HuH-7.5 (cell line): ENCODE data around the gene PDZK1IP1.

Experiments used
- DNase-seq: peaks from one replicate; pipeline ENCODE4 v3.0.0; 2011; ENCODE audit warnings: low spot score

Gene PDZK1IP1, protein sequence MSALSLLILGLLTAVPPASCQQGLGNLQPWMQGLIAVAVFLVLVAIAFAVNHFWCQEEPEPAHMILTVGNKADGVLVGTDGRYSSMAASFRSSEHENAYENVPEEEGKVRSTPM

DNA sequence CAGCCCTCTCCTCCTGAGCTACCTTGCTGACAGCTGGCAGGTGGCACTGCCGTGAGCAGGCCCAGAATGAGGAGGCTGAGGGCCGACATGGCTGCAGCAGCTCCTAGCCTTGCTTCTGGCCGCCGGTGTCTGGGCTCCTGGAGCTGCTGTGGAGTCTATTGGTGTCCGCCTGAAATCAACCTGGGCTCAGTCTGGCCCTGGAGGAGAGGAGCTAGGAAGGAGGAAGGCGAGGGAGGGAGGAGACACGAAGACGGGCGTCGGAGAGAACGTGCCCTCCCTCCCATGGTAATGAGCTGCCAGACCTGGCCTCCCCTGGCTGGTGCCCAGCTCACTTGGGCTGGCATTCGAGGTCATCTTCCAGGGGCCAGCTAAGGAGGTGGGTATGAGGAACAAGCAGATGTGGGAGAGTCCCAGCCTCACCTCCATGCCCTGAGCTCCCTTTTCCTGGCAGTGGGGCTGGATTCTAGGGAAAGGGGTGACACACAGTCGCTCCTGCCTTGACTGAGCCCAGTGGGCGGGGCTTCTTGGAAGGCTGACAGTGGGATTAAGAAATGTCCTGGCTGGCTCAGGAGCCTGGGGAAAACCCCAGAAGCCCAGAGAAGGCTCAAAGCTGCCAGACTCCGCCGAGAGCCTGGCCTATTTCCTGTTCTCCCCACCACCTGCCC, at the start of gene PDZK1IP1:
PDZK1IP1 (minus strand) TSS at position 193 of the 665 bp plus-strand sequence; CDS start at position 89, 104 bp downstream.
- DNase-seq: no peak

DNA sequence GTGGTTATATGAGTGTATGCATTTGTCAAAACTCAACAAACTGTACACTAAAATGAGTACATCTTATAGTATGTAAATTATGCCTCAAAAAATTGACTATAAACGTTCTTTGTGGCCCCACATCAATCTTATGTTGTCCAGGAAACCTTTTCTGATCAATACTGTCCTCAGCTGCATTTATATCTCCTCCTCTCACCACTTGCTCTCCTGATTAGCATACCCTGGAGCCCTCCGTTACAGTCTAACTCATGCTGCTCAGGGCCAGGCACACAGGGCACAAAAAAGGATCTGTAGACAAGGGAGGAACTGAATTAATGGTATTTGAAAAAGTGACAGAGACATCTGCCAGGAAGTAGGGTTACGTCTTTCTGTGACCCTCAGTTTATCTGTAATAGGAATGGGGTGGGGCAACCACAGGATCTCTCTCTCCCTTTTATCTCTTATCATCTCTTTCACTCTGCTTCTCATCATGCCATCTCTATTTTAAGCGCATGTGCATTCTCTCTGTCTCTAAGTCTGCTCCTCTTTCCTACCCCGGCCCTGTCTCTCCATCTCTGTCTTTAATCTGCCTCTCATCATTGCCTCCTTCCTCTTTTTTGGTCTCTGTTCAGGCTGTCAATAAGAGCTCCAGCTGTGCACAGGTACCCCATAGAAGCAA, 49.2 kb upstream of the PDZK1IP1 start:
- DNase-seq: no peak

DNA sequence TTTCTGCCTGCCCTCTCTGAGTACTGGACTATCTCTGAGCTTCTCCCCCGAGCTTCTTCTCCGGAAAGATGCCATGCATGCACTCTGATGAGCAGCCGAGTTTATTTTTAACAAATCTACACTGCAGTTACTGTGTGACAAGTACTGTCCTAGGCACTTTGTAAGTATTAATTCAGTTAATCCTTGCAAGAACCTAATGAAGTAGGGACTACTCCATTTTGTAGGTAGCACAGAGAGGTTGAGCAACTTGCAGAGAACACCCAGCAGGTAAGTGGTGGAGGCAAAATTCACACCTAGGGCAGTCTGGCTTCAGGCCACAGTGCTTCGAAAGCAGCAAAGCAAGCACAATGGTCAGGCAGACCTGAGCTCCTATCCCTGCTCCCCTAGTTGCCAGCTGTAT, 46.0 kb upstream of the PDZK1IP1 start:
- DNase-seq: no peak

DNA sequence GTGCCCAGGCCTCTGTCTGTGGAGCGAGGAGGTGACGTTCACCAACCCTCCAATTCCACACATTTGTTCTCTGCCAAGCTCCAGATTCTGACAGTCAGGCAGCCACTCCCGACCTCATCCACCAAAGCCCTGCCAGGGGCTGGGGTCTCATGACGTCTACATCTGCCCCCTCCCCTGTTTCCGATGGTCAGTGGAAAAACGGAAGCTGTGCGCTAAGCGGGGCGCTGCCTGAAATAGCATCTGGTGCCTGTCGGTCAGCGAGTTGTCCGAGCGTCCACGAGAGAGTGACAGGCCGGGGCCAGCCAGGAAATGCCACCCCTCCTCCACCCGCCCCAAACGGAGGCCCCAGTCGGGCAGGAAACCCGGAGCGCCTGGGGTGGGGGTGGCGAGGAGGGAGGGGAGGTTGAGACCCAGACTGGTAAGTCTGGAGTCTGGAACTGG, 45.4 kb upstream of the PDZK1IP1 start:
- no peak for DNase-seq

DNA sequence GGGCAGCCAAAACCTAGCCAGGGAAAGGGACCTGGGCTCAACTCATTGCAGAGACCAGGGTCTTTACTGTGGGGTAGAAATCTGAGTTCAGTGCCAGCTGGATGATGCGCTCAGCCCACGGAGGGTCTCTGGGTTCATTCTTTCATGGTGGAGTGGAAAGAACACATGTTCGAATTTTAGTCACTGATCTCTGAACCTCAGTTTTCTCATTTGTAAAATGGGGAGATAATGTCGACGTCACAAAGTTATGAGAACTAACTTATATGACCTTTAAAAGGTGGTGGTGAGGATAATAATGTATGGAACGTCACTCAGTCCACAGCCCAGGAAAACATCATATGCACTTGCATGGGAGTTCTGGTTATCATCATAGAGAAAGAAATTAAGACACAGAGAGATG, 43.4 kb upstream of the PDZK1IP1 start:
- no peak for DNase-seq

DNA sequence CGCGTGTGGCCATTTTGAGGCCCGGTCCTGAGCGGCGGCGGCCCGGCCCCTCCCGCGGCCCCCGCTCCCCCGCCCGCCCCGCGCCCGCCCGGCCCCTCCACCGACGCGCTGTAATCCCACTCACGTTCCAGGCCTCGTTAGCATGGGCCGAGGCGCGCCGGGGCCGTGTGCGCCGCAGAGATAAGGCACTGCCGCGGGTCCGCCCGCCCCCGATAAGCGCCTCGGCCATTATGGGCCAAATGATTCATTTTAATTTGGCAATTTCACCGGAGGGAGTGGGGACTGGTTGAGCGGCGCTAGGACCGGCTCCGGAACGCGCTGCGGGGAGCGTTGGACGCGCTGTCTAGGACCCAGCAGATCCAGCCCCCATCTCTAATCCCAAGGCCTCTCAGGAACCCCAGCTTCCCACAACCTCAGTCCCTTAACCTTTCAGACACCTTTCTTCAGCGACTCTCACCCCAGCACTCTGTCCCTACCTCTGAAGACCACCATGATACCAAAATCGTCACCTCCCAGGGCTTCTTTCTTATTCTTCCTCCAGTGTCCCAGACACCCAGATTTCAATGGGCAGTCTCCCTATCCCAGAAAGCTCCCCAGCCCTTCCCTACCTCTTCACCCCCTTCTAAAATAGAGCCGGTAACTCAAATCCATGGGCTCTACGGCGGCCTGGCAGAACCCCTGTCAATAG, 42.5 kb upstream of the PDZK1IP1 start, which contains the start of gene TAL1:
TAL1 (minus strand) TSS at position 39 of the 688 bp plus-strand sequence. CDS start 6,337 bp downstream, outside the sequence.
- DNase-seq: no peak

DNA sequence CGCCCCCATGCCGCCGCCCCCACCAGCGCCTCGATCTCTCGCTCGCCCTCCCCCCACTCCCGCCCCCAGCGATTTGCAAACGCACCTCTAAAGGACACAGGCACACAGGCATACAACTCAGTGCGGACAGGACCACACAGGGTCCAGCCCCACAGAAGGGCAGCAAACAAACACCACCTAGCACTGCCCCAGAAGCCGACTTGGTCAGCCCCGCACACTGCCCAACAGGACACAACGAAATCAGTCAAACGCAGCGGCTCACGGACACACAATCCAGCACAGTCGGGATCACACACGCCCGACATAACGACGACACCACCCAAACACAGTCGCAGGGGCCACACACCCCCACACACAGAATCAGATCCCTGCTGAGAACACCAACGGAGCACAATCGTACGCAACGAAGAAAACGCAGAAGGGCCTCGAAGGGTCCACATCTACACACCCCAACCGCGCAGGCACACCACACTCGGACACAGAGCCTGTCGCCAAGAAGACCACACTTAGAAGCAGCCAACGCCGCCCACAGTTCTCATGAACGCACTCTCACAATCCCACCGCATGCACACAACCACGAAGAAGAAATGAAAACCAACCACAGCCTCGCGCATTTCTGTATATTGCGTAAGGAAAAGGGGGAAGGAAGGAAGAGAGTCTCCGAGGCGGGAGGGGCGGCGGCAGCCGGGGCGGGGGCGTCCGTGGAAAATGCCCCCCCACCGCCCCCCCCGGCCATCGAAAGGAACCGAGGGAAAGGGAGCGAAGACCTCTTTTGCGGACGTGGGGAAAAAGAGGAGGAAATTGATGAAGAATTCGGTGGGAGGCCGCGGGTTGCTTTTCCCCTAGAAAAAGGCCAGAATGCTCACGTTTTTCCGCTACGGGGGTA, 41.7 kb upstream of the PDZK1IP1 start:
- no peak for DNase-seq

DNA sequence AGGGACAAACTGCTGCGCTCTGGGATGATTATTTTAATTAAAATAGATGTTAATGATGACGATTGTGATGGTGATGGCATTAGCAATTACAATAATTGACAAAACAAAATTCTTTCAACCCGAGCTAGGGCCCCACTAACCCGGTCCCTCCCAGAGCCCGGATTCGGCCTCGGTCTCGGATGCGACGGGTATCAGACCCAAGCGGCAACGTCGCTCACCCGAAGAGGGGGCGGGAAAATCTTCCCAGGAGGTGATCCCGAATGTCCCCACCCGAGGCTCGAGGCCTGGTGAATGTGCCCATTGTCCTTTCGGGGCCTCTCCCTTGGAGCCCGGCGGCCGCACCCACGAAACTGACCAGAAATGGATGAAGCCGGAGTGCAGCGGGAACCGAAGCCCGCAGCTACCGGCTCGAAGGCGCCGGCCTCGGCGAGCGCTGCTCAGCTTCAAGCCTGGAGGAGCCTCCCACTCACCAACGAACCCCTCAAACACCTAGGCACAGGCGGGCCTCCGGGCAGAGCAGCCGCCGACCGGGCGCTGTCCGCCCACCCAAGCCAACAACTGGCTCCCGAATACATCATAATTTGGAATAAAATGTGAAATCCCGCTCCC, 41.0 kb upstream of the PDZK1IP1 start:
- DNase-seq: no peak

DNA sequence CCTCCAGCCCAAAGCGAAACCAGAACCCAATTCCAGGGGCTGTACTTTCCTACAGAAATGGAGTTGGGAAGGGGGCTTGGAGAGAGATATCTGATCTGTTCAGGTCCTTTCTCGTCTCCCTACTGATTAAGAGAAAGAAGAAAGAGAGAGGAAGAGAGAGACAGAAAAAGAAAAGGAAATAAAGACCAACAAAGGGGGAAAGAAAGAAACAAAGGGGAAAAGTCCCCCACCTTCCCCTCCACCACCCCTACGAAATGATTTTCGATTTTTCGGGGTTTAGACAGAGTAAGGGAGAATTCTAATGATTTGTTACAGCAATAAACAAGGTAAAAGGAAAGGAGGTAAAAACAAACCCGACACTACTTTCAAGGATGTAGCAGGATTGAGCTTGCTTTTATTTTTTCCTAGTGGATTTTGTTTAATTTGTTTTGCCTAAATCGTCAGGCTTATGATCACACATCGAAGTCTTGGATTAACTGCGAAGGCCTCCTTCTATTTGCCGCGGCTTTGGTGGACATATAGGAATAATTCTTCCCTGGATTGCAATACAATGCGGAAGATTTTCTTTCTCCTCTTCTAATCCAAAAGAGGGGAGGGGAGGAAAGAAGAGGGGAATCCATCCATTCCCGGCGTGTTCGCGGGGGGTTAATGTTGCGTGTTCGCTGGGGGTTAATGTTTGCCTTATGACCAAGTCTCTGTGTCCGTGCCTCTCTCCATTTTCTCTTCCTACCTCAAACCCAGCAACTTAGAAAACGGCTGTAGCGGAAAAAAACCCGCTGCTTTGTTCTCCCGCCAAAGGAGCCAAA, 40.3 kb upstream of the PDZK1IP1 start:
- DNase-seq: no peak

DNA sequence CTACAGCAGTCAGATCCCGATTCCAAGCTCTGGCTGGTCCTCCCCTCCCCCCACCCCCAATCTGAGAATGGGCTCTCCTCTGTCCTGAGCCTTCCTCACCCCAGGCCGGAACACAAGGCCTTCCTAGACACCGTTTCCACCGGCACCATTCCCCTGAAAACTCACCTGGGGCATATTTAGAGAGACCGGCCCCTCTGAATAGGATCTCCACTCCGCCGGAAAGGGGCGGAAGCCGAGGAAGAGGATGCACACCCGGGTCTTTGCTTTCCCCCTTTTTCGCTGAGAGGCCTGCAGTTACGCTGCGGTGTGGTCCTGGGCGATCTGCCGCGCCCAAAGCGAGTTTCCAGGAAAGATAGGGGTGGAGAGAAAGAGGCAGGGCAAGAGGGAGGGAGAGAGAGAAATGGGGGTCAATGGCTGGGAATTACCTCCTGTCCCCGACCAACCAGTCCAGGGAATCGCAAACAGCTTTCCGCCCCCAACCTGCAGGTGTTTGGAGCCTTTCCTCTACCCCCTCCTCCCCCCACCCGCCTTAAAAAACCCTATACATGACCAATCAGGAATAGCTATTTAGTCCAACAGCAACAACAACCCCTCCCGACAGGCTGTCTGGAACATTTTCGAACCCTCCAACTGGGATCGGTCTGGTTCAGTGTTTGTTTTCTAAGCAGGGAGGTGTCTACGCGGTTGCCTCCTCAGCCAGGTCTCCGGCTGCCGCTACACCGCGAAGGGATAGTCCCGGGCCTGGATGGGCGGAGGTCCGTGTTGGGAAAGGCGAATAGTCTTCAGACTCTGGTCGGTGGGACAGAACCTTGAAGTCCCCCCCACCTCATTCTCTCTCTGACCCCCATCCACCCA, 39.4 kb upstream of the PDZK1IP1 start:
- no peak for DNase-seq

DNA sequence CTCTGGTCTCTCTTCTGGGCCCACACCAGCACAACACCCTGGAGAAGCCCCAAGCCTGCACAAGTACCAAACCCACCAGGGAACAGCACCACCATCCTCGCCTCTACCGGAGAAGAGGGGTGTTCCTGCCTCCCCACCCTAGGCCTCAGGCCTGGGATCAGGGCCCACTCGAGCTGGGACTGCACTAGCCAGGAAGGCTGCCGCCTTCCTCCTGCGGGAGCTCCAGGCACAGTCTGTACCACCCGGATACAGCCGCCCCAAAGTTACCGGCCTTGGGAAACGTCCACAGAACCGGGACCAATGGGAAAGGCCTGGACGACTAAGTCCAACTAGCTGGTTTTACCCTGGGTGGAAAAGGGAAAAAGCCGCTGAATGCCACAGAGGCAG, 38.8 kb upstream of the PDZK1IP1 start:
- DNase-seq: no peak

DNA sequence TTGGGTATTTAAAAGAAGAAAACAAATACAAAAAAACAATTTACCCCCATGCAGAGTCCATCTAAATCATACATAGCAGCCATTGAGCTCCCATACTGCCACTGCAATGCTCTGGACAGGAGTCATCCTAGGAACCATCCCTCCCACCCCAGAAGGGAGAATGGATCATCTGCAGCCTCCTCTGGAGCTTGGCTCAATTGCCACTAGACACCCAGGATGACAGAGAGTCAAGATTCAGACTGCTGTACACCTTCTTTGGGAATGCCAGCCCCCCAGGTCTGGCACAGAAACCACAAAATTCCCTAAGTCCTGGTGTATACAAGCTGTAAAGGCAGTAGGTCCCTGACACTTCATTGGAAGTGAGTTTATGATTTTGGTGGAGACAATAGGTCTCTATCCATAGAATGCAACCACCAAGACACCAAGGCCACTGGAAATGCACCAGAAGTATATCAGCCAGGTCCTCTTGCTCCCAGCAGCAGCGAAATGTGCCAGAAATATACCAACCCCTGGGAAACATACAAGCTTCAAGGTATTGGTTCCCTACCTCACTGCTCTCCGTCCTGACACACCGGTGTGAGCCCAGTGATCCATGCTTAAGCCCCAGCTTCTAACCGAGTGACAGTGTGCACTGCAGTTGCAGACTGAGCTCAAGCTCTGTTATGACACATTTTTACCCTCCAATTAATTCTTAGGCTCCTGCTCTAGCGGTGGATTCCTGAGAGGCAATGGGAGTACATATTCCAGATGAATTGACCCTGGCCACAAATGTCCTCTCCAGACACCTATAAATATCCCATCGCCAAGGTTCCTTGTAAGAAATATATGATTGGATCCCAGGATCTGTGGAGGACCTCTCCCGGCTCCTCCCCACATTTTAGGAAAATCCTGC, 37.8 kb upstream of the PDZK1IP1 start:
- no peak for DNase-seq

DNA sequence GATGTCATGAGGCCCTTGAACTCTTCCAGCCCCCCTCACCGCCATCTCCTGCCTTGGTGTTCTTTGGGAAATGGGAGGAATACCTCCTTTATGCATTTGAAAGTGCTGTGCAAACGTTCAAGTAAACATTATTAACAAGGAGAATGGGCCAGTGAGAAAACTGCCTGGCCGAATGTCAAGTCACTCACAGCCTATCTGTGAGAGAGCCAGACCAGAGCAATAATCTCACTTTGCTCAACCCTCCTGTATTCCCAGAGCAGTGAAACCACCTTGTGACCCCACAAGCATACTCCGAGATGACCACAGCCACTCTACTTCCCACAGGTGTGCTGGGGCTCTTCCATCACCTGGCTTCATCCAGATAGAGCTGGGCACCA, 37.0 kb upstream of the PDZK1IP1 start:
- no peak for DNase-seq

DNA sequence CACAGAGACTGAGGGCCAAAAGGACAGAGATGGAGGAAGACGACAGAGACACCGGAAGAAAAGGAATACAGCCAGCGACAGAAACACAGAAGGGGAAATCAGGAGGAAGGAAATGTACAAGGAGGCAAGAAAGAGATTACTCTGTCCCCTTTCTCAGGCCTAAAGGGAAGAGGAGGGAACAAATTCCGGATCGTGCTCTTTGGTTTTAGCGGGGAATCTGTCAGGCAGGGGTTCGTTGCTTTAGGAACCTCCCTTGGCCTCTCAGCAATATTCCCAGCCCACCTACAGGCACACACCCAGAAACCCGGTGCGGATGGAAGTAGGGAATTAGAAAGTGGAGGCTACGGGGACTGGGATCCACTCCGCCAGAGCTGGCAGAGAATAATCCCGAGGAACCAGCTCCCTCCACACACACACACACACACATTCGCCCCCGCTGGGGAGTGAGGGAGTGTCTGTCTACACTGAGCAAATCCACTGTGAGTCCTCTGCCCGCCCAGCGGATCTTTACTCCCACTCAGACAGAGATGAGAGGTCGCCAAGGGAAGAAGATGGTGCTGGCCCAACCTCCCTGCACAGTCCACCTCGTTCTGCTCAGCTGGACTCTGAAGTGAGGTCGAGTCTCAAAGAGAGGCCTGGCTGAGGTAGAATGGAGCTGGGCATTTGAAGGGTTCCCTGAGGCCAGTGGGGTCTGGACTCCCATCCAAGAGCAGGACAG, 36.4 kb upstream of the PDZK1IP1 start:
- no peak for DNase-seq

DNA sequence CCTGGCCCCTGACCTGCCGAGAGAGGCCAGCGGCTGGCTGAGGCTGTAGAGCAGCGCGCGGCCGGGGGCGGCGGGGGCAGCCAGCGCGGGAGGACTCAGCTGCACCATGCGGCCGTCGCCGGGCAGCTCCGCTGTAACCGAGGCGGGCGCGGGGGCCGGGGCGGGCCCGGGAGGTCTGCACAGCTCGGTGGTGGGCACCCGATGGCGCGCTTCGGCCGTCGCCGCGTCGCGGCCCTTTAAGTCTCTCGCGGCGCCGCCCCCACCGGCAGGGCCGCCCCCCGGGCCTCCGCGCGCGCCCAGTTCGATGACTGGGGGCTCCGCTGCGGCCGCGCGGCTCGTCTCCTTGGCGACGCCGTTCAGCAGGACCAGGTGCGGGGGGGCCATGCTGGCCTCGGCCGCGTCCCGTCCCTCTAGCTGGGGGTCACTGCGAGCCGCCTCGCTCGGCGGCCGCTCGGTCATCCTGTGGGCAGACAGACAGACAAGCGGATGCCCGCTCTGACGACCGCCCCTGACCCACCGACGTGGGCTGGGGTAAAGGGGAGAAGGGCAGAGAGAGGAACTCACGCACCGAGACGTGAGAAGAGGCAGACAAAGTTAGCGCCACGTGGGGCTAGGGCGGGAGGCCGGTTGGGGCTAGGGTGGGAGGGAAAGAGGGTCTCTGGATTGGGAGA, 35.7 kb upstream of the PDZK1IP1 start:
- no peak for DNase-seq

DNA sequence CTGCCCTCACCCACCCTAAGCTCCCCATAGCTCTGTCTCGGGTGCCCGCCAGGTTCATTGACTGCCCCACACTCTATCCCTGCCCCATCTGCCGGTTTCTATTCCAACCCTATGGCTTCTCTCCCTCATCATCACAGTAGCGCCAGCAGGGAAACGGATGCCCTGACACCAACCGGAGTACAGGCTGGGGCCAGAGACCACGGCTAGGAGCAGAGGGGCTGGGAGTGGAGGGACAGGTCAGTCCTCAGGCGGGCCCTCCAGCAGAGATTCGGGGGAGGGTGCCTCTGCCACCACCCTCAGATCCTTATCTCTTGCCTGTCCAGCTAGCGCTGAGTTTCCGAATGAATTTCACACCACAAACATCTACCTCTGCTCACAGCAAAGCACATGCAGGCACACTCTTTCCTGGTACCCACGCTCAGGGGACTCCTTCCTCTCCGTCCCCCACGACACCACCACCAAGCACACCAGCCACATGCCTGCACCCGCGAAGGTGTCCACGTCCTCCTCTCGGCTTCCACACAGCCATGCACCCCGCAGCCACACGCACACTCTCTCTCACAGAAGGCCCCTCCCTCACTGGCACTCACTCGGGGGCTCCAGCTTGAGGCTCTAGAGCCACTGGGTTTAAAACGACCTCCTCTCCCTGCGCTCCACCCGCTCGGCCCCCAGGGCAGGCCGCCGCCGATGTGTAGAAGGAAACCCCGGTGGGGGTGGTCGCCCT, 35.0 kb upstream of the PDZK1IP1 start:
- DNase-seq: no peak
